GM18951 (cell line): Measurements from ENCODE around the gene CREB3.
A peak's percentile ranks its signal among the peaks of the same experiment; 100 is the strongest.

Source experiments
- POLR2A ChIP-seq: IDR thresholded peaks from 4 replicates; pipeline ENCODE4 v1.6.1; 2011; ENCODE audit warnings: mild to moderate bottlenecking; ENCODE audit not compliant: insufficient read length, insufficient read depth; ENCODE audit errors: extremely low read depth
- in situ Hi-C: fragments of 300-500 bp; cut with MboI; formaldehyde crosslinking; loops from one replicate; pipeline ENCODE4 v1.12.0; 2022; ENCODE audit warnings: low sequenced_read_pairs, mixed read lengths, inconsistent platforms; ENCODE audit not compliant: unreplicated experiment

Gene CREB3

GRCh38 chr9:35732185-35732799 is at the start of gene CREB3, which contains the start of gene TLN1:
TSS of gene CREB3 (plus strand) at chr9:35732666. CDS start at chr9:35732773, 107 bp downstream.
TSS of gene TLN1 (minus strand) at chr9:35732195. CDS start at chr9:35725694, 6,501 bp downstream.
- in situ Hi-C loops, result no loop called here
- TF ChIP-seq POLR2A, result peak; percentile 80

GRCh38 chr9:35683323-35683722 is 49.1 kb upstream of the CREB3 start:
- in situ Hi-C loops, result no loop called here
- TF ChIP-seq POLR2A, result no peak

- in situ Hi-C loops, result no loop called here
- TF ChIP-seq POLR2A, result no peak
Observed at GRCh38 chr9:35684921-35685320, 47.5 kb upstream of the CREB3 start.

GRCh38 chr9:35685506-35685905 is 47.0 kb upstream of the CREB3 start:
- TF ChIP-seq POLR2A, result no peak
- in situ Hi-C loops, result no loop called here

- TF ChIP-seq POLR2A, result no peak
Observed at GRCh38 chr9:35686222-35687203, 46.0 kb upstream of the CREB3 start.

GRCh38 chr9:35687306-35687705 is 45.2 kb upstream of the CREB3 start:
- in situ Hi-C loops, result no loop called here
- TF ChIP-seq POLR2A, result no peak

More at GRCh38 chr9:35686222-35687203, 46.0 kb upstream of the CREB3 start:
- in situ Hi-C loops, result no loop called here

- in situ Hi-C loops, result no loop called here
Observed at GRCh38 chr9:35687972-35688557, 44.4 kb upstream of the CREB3 start.

GRCh38 chr9:35688558-35689541 is 43.6 kb upstream of the CREB3 start:
- in situ Hi-C loops, result no loop called here
- no peak for TF ChIP-seq POLR2A

More at GRCh38 chr9:35687972-35688557, 44.4 kb upstream of the CREB3 start:
- TF ChIP-seq POLR2A, result no peak

- no peak for TF ChIP-seq POLR2A
Observed at GRCh38 chr9:35689542-35690293, 42.7 kb upstream of the CREB3 start, which contains the start of gene TPM2. TSS of gene TPM2 (minus strand) at chr9:35689925. CDS start at chr9:35689817, 108 bp downstream.

GRCh38 chr9:35690294-35690613 is 42.2 kb upstream of the CREB3 start:
- TF ChIP-seq POLR2A, result no peak
- in situ Hi-C loops, result no loop called here

More at GRCh38 chr9:35689542-35690293, 42.7 kb upstream of the CREB3 start, which contains the start of gene TPM2:
- in situ Hi-C loops, result no loop called here

GRCh38 chr9:35690614-35691333 is 41.7 kb upstream of the CREB3 start:
- in situ Hi-C loops, result no loop called here
- peak; percentile 10 for TF ChIP-seq POLR2A

- no peak for TF ChIP-seq POLR2A
- in situ Hi-C loops, result no loop called here
Observed at GRCh38 chr9:35691334-35691650, 41.2 kb upstream of the CREB3 start.
